Keratinocyte (primary cell): ENCODE results near the gene CCDC9B. TPM values are rescaled to one million over a fixed set of nuclear protein-coding genes. Genes with fewer than 3 reads are reported as not detected.

Experiments used
- DNase-seq: peaks from one replicate; pipeline ENCODE4 v3.0.0-alpha.2; 2011; ENCODE audit warnings: low read depth, missing footprints, low spot score
- FAIRE-seq: peaks from 2 replicates; lab custom pipeline; 2011; peaks lifted over from hg19 to GRCh38; lab: Jason Lieb, UNC
- H2AFZ ChIP-seq: 2 replicates; pipeline ENCODE4 v1.6.0; 2012; ENCODE audit warnings: low read length, control low read depth, inconsistent platforms; ENCODE audit not compliant: control insufficient read depth
- H3K27ac ChIP-seq: 2 replicates; pipeline ENCODE4 v1.5.1; 2011; ENCODE audit warnings: low read length; ENCODE audit not compliant: control insufficient read depth, insufficient read depth
- H3K27me3 ChIP-seq: 3 replicates; pipeline ENCODE4 v1.6.0; 2011; ENCODE audit warnings: low read length; ENCODE audit not compliant: control insufficient read depth, insufficient read depth; ENCODE audit errors: extremely low read depth
- H3K36me3 ChIP-seq, 2 experiments: 2 replicates in 1 of 2; 3 replicates in 1 of 2; pipeline ENCODE4 v1.5.1; 2011; ENCODE audit warnings: low read length in 2 of 2, mild to moderate bottlenecking in 1 of 2; ENCODE audit not compliant: control insufficient read depth in 2 of 2, insufficient read depth in 2 of 2; ENCODE audit errors: extremely low read depth in 1 of 2
- H3K4me1 ChIP-seq: 3 replicates; pipeline ENCODE4 v1.5.1; 2011; ENCODE audit warnings: low read length; ENCODE audit not compliant: control insufficient read depth, insufficient read depth; ENCODE audit errors: extremely low read depth
- H3K4me2 ChIP-seq: 3 replicates; pipeline ENCODE4 v1.6.0; 2011; ENCODE audit warnings: low read depth, low read length; ENCODE audit not compliant: control insufficient read depth, insufficient read depth; ENCODE audit errors: extremely low read depth
- H3K4me3 ChIP-seq, 3 experiments: fragments of 200-600 bp in 1 of 3; sonication (generic) in 1 of 3; 2 replicates in 2 of 3; 3 replicates in 1 of 3; pipeline ENCODE4 v1.5.1; 2011 to 2016; ENCODE audit warnings: low read length in 3 of 3, mild to moderate bottlenecking in 3 of 3, control low read depth in 2 of 3, inconsistent platforms in 1 of 3, low read depth in 1 of 3, mixed read lengths in 1 of 3, mixed run types in 1 of 3, moderate library complexity in 1 of 3; ENCODE audit not compliant: control insufficient read depth in 2 of 3, insufficient read depth in 2 of 3; ENCODE audit errors: extremely low read depth in 1 of 3
- H3K79me2 ChIP-seq: 2 replicates; pipeline ENCODE4 v1.6.0; 2012; ENCODE audit warnings: low read length; ENCODE audit not compliant: control insufficient read depth, insufficient read depth
- H3K9ac ChIP-seq: 3 replicates; pipeline ENCODE4 v1.6.0; 2011; ENCODE audit warnings: low read length; ENCODE audit not compliant: control insufficient read depth, insufficient read depth; ENCODE audit errors: extremely low read depth
- H3K9me1 ChIP-seq: 3 replicates; pipeline ENCODE4 v1.6.0; 2011; ENCODE audit warnings: low read length; ENCODE audit not compliant: control insufficient read depth, insufficient read depth; ENCODE audit errors: extremely low read depth
- H3K9me3 ChIP-seq: 2 replicates; pipeline ENCODE4 v1.5.1; 2012; ENCODE audit warnings: low read depth, low read length; ENCODE audit not compliant: control insufficient read depth
- H4K20me1 ChIP-seq: 3 replicates; pipeline ENCODE4 v1.6.0; 2011; ENCODE audit warnings: low read length; ENCODE audit not compliant: control insufficient read depth, insufficient read depth; ENCODE audit errors: extremely low read depth
- CTCF ChIP-seq, 3 experiments: IDR thresholded peaks in 1 of 3; conservative IDR thresholded peaks in 1 of 3; optimal IDR thresholded peaks in 1 of 3; 2 replicates in 2 of 3; 3 replicates in 1 of 3; pipeline versions ENCODE3 to v1.5.1; 2011; ENCODE audit warnings: low read length in 3 of 3, mild to moderate bottlenecking in 3 of 3, moderate library complexity in 2 of 3, control low read depth in 1 of 3, inconsistent platforms in 1 of 3; ENCODE audit not compliant: insufficient read depth in 2 of 3; ENCODE audit errors: extremely low read depth in 1 of 3
- EZH2 ChIP-seq: IDR thresholded peaks from one replicate; pipeline ENCODE4 v1.6.1; 2012; ENCODE audit warnings: inconsistent platforms, mild to moderate bottlenecking, low read length, moderate library complexity
- dilution Hi-C: fragments of 300-500 bp; cut with MboI; formaldehyde crosslinking; loops from one replicate; pipeline ENCODE4 v1.7.0; 2020; ENCODE audit warnings: low sequenced_read_pairs; ENCODE audit not compliant: extremely low pct_ligation_motif_present
- polyA plus RNA-seq, 5 experiments: library from polyadenylated mRNA; depleted of rRNA in 3 of 5; stranded (reverse) in 3 of 5; stranded (forward) in 1 of 5; unstranded in 1 of 5; fragments of >200 nt; gene quantifications; 1 replicate in 1 of 5; 2 replicates in 3 of 5; 3 replicates in 1 of 5; pipeline versions ENCODE4 v1.2.1 to v1.2.3, GENCODE V29; 2011 to 2012; ENCODE audit warnings: missing spikeins in 2 of 5, low read depth in 1 of 5, low replicate concordance in 1 of 5

Gene CCDC9B
- polyA plus RNA-seq, 1 donor (not counting 4 experiments of a cell fraction or from before 2014, with no cell fraction given) = 9.6 TPM

GRCh38 chr15:40306908-40307307 is 33.8 kb downstream of the CCDC9B start:
- dilution Hi-C loops = no loop called here
- Histone ChIP-seq H3K79me2 (no peaks in the 10 kb centered on the region), H3K27ac (no peak overlapping the region), H3K4me2 (no peak overlapping the region), H3K4me1 (no peaks in the 10 kb centered on the region), H3K4me3 (no peak overlapping the region), H3K36me3 (no peaks in the 10 kb centered on the region), H2AFZ (no peak overlapping the region), H3K9me1 (no peaks in the 10 kb centered on the region), H4K20me1 (peaks cover 4% of the 10 kb centered on the region), H3K9ac (no peak overlapping the region), H3K9me3 (no peaks in the 10 kb centered on the region), H3K27me3 (peaks cover 30% of the 10 kb centered on the region)
- no peak for TF ChIP-seq CTCF (optimal IDR thresholded peaks at IDR 0.05 in 1 of 3, IDR thresholded peaks at IDR 0.05 in 1 of 3, conservative IDR thresholded peaks at IDR 0.05 in 1 of 3; ENCODE audit: extremely low read depth in 1 of 3, insufficient read depth in 2 of 3, low read length in 3 of 3)
- TF ChIP-seq EZH2 = no peak
- no peak for DNase-seq
- no peak for FAIRE-seq

- Histone ChIP-seq H3K27ac (no peak overlapping the region), H3K9me1 (no peaks in the 10 kb centered on the region), H3K36me3 (no peaks in the 10 kb centered on the region), H3K9ac (no peak overlapping the region), H3K79me2 (no peaks in the 10 kb centered on the region), H3K4me2 (no peak overlapping the region), H3K9me3 (no peaks in the 10 kb centered on the region), H3K4me3 (no peak overlapping the region), H3K4me1 (no peaks in the 10 kb centered on the region), H3K27me3 (peaks cover 27% of the 10 kb centered on the region), H4K20me1 (peaks cover 4% of the 10 kb centered on the region), H2AFZ (no peak overlapping the region)
- no peak for DNase-seq
- dilution Hi-C loops = no loop called here
- TF ChIP-seq CTCF (optimal IDR thresholded peaks at IDR 0.05 in 1 of 3, IDR thresholded peaks at IDR 0.05 in 1 of 3, conservative IDR thresholded peaks at IDR 0.05 in 1 of 3; ENCODE audit: extremely low read depth in 1 of 3, insufficient read depth in 2 of 3, low read length in 3 of 3) = no peak
- no peak for TF ChIP-seq EZH2
- FAIRE-seq = no peak
Measured at GRCh38 chr15:40306371-40306770, 34.4 kb downstream of the CCDC9B start.
